GM18861 (cell line): ENCODE data around the gene TMEM82.

ENCODE experiments used
- ATAC-seq: cut with Tn5 transposase; IDR thresholded peaks from one replicate; pipeline ENCODE4 v1.9.1; 2021; ENCODE audit not compliant: unreplicated experiment

Gene TMEM82

GRCh38 chr1:15777909-15778707 lies 35.8 kb downstream of the TMEM82 start:
- no peak for ATAC-seq

GRCh38 chr1:15785683-15786082 lies 43.4 kb downstream of the TMEM82 start:
- no peak for ATAC-seq

GRCh38 chr1:15786581-15786980 lies 44.3 kb downstream of the TMEM82 start:
- ATAC-seq: no peak

- ATAC-seq: no peak
Observed at GRCh38 chr1:15788624-15789301, 46.5 kb downstream of the TMEM82 start.

- no peak for ATAC-seq
Observed at GRCh38 chr1:15796086-15796462, 53.8 kb downstream of the TMEM82 start.
